RCC 7860 (cell line): Measurements from ENCODE around the gene GYG2.
"Not testable (repeated sequence)": the region's sequence is repeated elsewhere in the genome, so short reads cannot be mapped to it uniquely, and the experiment has no call there.

Experiments
- DNase-seq: peaks from one replicate; pipeline ENCODE4 v3.0.0-alpha.2; 2015; ENCODE audit warnings: low spot score
- FAIRE-seq: peaks from 2 replicates; lab custom pipeline; 2012; peaks lifted over from hg19 to GRCh38; lab: Jason Lieb, UNC

The GYG2 gene

DNA sequence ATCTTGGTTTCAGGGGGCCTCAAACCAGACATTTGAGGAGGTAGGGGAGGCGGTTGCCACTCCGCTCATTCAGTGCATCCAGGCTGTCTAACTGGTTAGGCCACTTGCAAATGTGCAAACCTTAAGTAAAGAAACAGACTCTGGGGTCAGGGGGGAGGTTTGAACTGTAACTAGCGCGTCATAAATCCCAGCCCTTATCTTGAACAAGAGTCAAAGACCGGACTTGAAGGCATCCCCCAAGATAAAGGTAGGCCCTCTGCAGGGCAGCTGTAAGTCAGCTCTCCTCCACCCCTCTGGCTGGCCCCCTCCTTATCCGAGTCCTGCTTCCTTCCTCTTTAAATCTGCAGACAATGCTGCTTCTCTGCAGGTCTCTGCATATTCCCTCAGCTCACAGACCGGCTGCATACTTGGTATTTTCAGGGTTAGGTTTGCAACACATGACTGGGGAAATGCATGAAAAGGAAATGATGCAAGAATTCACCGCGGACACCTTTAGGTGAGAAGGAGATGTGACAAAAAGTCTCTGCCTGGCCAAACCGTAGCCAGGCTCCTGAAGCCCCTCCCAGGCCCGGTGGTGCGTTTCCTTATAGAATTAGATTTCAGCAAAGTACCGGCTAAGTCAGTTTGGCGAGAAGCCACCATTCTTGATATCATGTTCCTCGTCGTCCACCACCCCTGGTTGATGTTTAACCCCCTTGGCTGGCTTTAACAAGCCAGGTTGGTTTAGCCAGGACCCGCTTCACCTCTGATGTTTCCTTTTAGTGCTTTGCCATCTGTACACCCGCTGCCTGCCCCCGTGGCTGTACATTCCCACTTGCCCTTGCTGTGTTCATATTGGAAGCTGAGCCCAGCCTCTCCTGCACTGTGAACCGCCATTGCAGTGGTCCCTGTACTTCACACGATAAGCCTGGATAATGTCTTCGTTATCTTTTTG lies 69.2 kb downstream of the GYG2 start:
- FAIRE-seq (peak; percentile 17), DNase-seq (peak; percentile 5)

DNA sequence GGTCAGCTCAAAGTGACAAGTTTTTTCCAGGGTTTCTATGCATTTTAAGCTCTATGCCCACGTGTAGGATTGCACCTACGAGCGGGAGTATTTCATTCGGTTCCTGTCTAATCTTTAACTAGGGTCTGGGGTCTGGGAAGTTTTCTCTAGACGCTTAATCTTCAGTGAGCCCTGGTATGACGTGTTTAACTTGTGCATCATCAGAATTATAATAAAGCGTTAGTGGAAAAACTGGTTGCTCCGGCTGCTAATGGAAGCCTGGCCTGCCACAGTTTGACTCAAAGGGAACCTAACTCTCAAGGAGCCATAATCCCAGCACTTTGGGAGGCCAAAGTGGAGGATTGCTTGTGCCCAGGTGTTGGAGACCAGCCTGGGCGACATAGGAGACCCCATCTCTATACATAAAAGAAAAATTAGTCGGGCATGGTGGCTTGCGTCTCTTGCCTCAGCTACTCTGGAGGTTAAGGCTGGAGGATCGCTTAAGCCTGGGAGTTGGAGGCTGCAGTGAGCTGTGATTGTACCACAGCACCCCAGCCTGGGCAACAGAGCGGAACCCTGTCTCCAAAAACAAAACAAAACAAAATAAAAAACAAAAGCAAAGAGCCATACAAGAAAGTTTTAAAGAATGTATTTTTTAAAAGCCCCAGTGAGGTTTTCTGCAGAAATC lies 70.2 kb downstream of the GYG2 start:
- DNase-seq (no peak), FAIRE-seq (no peak)

DNA sequence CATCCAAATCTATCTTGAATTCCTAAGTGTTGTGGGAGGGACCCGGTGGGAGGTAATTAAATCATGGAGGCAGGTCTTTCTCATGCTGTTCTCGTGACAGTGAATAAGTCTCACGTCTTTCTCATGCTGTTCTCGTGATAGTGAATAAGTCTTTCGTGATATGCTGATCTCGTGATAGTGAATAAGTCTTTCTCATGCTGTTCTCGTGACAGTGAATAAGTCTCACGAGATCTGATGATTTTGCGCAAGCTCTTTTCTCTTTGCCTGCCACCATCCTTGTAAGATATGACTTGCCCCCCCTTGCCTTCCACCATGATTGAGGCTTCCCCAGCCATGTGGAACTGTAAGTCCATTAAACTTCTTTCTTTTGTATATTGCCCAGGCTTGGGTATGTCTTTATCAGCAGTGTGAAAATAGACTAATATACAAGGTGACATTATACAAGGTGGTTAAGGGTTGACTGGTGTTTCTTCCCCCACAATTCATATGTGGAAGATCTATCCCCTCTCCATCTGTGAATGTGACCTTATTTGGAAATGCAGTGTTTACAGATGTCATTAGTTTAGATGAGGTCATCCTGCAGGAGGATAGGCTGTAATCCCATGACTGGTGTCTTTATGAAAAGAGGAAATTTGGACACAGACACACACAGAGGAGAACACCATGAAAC lies 72.8 kb downstream of the GYG2 start:
- no peak for FAIRE-seq
- DNase-seq, result no peak

DNA sequence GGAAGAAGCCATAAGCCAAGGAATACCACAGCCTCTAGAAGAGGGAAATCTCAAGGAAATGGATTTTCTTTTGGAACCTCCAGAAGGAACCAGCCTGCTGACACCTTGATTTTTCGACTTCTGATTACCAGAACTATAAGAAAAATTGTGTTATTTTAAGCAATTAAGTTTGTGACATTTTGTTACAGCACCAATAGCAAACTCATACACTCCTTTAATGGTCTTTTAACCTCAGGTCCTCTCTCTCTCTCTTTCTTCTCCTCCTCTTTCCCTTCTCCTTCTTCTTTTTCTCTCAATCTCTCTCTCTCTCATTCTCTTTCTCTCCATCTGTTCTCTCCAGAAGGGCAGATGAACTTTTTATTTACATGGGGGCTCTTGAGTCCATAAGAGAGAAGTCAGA lies 74.1 kb downstream of the GYG2 start:
- no peak for DNase-seq
- no peak for FAIRE-seq

DNA sequence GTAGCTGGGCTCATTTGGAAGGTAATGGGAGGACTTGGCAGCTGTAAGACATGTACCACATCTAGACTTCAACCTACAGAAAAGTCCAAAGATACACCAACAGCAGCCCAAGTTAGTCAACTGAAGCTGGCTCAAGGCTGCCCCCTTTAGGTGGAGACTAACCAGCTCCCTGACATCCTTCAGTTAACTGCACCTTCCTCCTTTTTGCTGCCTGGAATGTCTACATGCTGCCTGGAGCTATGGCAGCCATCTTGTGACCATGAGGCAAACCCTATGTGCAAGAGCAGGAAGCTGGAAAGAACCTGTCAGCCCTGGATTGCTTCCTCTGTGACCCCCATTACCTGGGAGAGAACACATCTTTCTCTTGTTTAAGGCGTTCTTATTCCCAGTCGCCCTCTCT lies 74.6 kb downstream of the GYG2 start:
- no peak for FAIRE-seq
- no peak for DNase-seq

DNA sequence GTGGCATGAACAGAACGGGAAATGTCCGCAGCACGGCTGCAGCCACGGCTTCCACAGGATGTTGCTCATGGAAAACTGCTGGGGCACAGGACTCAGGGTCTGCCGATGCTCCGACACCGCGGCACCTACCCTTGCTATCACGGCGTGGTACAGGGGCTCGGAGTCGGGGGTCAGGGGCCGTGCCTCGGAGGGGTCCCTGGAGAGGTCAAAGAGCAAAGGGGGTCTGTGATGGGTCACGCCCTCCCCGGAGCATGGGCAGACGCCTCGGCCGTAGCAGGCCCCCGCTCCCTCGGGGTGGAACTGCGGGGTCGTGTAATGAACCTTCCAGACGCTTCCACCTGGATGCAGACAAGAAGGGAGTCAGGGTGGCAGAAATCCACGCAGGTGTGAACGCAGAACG lies 78.6 kb downstream of the GYG2 start:
- no peak for FAIRE-seq

DNA sequence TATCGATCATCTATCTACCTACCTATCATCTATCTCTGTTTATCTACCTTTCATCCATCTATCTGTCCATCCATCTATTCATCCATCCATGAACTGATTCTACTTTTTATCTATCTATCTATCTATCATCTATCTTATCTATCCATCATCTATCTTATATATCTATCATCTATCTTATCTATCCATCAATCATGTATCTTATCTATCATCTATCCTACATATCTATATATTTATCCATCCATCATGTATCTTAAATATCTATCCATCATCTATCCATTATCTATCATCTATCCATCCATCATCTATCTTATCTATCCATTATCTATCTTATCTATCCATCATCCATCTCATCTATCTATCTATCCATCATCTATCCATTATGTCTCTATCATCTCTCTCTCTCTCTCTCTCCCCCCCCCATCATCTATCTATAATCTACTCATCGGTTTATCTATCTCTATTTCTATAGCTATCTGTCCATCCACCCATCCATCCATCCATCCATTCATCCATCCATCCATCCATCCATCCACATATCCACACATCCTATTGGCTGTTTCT lies 79.5 kb downstream of the GYG2 start:
- no peak for DNase-seq
- no peak for FAIRE-seq

More for the DNA sequence above, 78.6 kb downstream of the GYG2 start:
- no peak for DNase-seq

DNA sequence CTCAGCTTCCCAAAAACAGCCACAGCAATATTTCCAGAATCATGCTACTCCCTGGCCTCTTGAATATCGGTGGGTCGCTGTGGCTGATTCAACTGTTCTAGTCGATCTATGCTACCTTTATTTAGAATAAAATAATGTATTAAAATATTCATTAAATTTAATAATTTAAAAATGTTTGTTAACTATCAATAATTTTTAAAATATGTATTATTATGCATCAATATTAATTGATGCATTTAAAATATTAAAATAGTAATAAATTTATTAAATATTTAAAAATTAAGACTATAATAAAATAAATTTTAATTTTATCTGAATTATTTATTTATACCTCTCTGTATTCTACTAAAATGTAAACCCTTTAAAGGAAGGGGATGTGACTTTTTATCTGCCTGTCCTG lies 81.4 kb downstream of the GYG2 start:
- no peak for DNase-seq
- FAIRE-seq, result peak; percentile 62

DNA sequence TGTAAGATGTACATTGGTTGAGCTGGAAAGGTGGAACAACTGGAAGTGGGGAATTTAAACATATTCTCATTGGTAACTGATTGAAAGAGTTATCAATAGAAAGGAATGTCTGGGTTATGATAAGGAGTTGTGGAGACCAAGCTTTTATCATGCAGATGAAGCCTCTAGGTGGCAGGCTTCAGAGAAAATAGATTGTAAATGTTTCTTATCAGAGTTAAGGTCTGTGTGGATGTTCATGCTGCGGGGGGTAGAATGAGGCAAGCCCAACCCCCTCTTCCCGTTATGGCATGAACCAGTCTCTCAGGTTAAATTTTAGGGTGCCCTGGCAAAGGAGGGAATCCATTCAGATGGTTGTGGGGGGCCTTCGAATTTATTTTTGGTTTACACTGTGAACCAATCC lies 84.4 kb downstream of the GYG2 start:
- DNase-seq (no peak), FAIRE-seq (no peak)

DNA sequence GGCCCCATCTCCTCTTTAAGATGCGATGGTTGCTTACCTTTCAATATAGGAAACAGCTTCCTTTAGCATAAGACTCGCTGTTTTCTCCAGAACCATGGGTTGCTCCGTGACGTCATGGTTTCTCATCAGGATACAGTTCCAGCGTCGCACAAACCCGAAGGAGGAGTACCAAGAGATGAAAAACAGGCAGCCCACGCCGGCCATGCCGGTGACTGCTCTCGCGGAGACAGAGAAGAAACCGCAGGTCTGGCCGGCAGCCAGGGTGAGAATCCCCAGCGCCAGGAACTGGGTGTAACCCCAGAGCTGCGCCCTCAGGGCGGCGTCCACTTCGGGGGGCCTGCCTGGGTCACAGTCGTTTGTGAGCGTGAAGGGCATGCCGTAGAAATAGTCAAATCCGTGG lies 89.0 kb downstream of the GYG2 start:
- FAIRE-seq, result no peak
- no peak for DNase-seq

DNA sequence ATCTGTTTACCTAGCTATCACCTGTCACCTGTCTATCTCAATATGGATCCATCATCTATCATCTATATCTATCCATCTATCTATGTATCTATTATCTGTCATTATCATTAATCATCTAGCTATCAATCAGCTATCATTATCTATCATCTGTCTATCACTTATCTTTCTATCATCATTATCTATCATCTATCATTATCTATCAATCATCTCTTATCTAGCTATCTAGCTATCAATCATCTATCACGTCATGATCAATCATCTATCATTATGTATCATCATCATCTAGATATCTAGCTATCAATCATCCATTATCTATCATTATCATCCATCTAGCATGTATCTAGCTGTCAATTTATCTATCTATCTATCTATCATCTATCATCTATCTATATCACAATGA lies 92.5 kb downstream of the GYG2 start:
- no peak for FAIRE-seq
- DNase-seq, result no peak

DNA sequence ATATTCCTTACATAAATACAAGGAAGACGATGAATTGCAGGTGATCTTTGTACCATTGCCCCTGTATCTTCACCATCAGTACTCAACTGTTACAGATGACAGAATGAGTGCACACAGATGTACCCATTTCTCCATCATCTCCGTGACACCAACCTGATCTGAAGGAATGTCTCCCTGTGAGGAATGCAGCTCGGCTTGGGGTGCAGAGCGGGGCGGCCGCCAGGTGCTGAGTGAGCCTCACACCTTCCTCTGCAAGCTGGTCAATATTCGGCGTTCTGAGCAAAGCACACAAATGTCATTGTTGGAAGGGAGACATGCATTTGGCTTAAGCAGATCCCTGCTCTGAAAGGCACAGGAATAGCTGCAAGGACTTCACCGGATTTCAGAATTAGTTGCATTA lies 93.0 kb downstream of the GYG2 start:
- FAIRE-seq (no peak), DNase-seq (no peak)

DNA sequence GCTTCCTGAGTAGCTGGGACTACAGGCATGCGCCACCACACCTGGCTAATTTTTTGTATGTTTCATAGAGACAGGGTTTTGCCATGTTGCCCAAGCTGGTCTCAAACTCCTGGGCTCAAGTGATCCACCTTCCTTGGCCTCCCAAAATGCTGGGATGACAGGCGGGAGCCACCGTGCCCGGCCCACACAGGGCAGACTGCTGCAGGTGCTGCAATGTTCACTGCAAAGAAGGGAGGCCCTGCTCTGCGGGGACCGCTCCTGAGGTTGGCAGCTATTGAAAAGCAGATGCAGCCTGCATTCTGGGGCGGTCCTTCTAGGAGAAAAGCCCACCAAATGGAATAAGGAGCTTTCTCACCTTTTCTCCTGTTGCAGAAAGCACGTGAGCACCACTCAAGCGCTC lies 95.4 kb downstream of the GYG2 start:
- no peak for FAIRE-seq
- DNase-seq, result no peak

DNA sequence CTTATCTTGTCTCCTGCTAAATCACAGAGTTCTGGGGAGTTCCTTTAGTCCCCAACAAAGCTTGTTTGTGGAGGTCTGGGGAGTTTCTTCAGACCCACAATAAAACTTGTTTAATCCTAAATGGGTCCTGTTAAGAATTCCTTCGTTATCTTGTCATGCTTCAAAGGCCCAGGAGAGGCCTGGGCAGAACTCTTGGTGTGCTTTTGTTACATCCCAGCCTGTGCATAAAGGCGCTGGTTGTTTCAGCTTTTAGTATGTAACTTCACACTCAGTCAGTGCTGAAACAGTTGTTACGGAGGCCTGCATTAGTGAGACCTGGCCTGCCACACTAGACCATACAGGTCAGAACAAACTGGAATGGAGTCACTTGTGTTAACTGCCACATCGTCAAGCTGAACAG lies 97.5 kb downstream of the GYG2 start:
- DNase-seq, FAIRE-seq: not testable (repeated sequence)

DNA sequence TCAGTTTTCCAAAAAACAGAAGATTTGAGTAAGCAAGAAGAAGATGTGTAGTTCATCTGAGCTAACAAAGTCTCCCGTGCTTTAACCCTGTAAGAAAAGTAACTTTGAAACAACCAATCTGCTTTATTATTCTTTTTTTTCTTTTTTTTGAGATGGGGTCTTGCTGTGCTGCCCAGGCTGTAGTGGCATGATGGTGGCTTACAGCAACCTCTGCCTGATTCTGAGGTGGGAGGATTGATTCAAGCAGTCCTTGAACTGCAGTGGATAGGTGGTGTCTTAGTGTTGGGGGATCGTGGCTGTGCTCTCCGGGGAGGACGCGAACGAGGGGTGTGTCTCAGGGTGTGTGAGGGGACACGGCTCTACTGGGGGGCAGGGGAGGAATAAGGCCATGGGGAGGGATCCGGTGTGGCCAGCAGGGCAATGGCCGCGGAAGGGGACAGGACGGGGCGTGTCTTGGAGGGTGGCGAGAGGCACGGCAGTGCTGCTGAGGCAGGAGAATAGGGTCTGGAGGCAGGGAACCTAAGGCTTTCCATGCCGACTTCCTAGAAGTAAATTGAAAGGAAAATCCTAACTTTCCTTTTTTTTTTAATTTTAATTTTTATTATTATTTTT lies 98.0 kb downstream of the GYG2 start:
- FAIRE-seq (no peak), DNase-seq (no peak)

DNA sequence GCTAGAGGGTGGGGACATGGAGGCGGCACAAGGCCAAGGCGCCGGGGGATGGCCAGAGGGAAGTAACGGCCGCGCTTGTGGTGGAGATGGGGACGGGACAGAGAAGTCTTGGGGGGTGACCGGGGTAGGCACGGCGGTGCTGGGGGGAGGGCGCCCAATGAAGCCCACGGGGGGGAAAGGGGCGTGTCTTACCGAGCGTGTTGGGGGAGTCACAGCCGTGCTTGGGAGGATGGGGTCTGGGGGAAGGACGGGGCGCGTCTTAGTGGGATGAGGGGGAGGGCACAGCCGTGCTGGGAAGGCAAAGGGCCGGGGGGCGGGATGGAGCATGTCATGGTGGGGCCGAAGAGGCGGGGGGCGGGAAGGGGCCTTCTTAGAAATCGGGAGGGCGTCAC lies 99.5 kb downstream of the GYG2 start:
- FAIRE-seq, result no peak
- DNase-seq, result no peak

DNA sequence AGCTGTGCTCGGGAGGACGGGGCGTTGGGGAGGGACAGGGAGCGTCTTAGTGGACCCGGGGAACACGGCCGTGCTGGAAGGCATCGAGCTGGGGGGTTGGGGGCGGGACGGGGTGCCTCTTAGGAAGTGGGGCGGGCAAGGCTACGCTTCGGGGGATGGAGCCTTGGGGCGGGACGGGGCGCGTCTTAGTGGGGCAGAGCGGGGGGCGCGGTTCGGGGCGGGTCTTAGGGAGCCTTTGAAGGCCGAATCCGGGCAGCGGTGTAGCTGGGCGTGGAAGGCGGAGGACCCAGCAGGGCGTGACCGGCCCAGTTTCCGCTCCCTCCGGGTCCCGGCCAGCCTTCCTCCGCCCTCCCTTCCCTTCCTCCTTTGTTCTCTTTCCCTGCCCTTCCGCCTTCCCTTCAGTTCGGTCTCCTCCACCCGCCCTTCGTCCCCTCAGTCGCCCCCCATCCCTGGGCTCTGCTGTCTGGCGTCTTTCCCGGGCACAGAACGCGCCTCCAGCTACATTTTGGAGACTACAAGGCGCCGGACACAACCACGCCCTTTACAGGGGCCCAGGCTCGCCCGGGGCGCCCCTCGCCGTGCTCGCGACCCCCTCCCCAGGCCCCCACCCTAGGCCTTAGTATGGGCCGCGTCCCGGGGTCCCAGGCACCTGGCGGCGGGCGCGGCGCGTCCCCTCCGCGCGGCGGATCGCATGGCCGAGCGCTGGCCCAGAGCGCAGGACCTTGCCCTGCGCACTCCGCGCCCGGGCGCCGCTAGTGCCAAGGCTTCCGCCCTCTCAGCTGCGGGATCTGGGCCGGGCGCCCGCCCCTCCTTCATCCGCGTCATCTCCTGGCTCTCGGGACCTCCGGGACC lies 100.1 kb downstream of the GYG2 start, which contains the start of gene ARSD:
ARSD (minus strand) TSS at position 757 of the 852 bp plus-strand sequence; CDS start at position 693, 64 bp downstream.
- FAIRE-seq, result no peak
- peak; percentile 62 for DNase-seq

DNA sequence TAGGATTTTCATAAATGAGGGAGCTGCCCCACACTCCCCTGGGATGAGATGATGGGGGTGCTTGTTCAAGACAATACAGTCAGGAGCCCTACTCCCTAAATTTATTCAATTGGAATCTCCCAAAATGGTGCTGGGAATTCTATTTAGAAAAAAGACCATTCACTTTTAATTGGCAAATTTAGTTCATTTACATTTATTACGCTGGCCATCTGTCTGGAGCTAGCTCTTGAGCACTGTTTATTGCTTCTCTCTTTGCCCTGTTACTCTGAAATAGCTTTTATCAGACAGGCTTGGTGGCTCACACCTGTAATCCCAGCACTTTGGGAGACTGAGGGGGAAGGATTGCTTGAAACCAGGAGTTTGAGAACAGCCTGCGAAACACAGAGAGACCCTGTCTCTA lies 102.4 kb downstream of the GYG2 start:
- no peak for DNase-seq
- FAIRE-seq, result no peak

DNA sequence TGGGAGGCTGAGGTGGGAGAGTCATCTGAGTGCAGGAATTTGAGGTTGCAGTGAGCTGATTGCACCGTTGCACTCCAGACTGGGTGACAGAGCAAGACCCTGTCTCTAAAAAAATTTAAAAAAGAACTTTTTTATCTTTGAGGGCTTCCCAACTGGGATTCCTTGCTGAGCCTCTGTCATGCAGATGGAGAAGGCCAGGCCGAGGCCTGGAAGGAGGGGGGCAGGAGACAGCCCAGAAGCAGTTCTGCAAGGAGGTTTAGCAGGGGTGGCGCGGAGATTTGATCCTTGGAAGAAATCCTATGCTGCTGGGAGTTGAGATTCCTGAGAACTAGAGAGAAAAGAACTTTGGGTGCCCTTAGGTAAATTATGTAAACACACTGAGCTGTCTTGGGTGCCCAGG lies 102.9 kb downstream of the GYG2 start:
- FAIRE-seq (no peak), DNase-seq (no peak)
